HepG2 (cell line): Measurements from ENCODE around the gene SREBF1. TPM values are rescaled to one million over a fixed set of nuclear protein-coding genes. Genes with fewer than 3 reads are reported as not detected.

Source experiments
- ATAC-seq: fragments of 200-7000 bp; cut with Tn5 transposase; 3 replicates; pipeline ENCODE4 v1.9.1; 2020; ENCODE audit warnings: mild to moderate bottlenecking, moderate library complexity
- BruUV-seq: library from RNA; stranded (reverse); fragments of 400-500 nt; replicated peaks from 2 replicates; lab custom pipeline; 2021; lab: Mats Ljungman, UMichigan
- CTCF ChIA-PET: fragments of 300-600 bp; formaldehyde crosslinking; extraction: SDS; loops from one replicate; lab custom pipeline; 2021; ENCODE audit warnings: low total read pairs, inconsistent platforms, low intra/inter-chr PET ratio; lab: Yijun Ruan, JAX
- POLR2A ChIA-PET: fragments of 350-600 bp; sonication (Branson Sonifier 250); formaldehyde crosslinking; loops from one replicate; lab custom pipeline; 2020; ENCODE audit warnings: antibody characterized with exemption, inconsistent platforms; lab: Yijun Ruan, JAX
- DNase-seq: peaks from one replicate; pipeline ENCODE4 v3.0.0-alpha.2; 2015; ENCODE audit warnings: low spot score
- FAIRE-seq: peaks from 3 replicates; lab custom pipeline; 2011; peaks lifted over from hg19 to GRCh38; lab: Jason Lieb, UNC
- H2AFZ ChIP-seq: one replicate; pipeline ENCODE4 v1.6.1; 2011; ENCODE audit warnings: low read length, inconsistent platforms
- H3K27ac ChIP-seq: fragments of 300-600 bp; 3 replicates; pipeline ENCODE4 v1.8.0; 2011; ENCODE audit warnings: mixed run types, mild to moderate bottlenecking, mixed read lengths, low read length, inconsistent platforms; ENCODE audit not compliant: insufficient read depth; ENCODE audit errors: extremely low read length
- H3K27me3 ChIP-seq, 2 experiments: fragments of 200-600 bp in 1 of 2; 2 replicates in 1 of 2; 3 replicates in 1 of 2; pipeline versions ENCODE4 v1.6.0 to v1.8.0; 2011; ENCODE audit warnings: low read length in 2 of 2, mild to moderate bottlenecking in 2 of 2, moderate library complexity in 2 of 2, inconsistent platforms in 1 of 2; ENCODE audit not compliant: insufficient read depth in 2 of 2, control insufficient read depth in 1 of 2
- H3K36me3 ChIP-seq, 2 experiments: fragments of 200-600 bp in 1 of 2; replicated peaks in 1 of 2; 2 replicates in 1 of 2; 3 replicates in 1 of 2; pipeline versions ENCODE4 v1.5.1 to v1.8.0; 2011; ENCODE audit warnings: low read length in 2 of 2, inconsistent platforms in 1 of 2; ENCODE audit not compliant: insufficient read depth in 2 of 2, control insufficient read depth in 1 of 2
- H3K4me1 ChIP-seq: 2 replicates; pipeline ENCODE4 v1.5.1; 2012; ENCODE audit warnings: low read length, inconsistent platforms; ENCODE audit not compliant: insufficient read depth
- H3K4me2 ChIP-seq: 2 replicates; pipeline ENCODE4 v1.6.0; 2011; ENCODE audit warnings: low read depth, low read length, inconsistent platforms
- H3K4me3 ChIP-seq, 3 experiments: fragments of 200-600 bp in 1 of 3; sonication (generic), shearing (Covaris generic) in 1 of 3; replicated peaks in 1 of 3; 2 replicates each; pipeline ENCODE4 v1.5.1; 2011 to 2016; ENCODE audit warnings: low read length in 3 of 3, inconsistent platforms in 2 of 3, low read depth in 2 of 3, mild to moderate bottlenecking in 2 of 3, control low read depth in 1 of 3, mixed read lengths in 1 of 3; ENCODE audit not compliant: insufficient read depth in 1 of 3
- H3K79me2 ChIP-seq: one replicate; pipeline ENCODE4 v1.6.1; 2011; ENCODE audit warnings: low read length, inconsistent platforms; ENCODE audit not compliant: insufficient read depth
- H3K9ac ChIP-seq: 2 replicates; pipeline ENCODE4 v1.6.0; 2011; ENCODE audit warnings: mild to moderate bottlenecking, low read depth, low read length, inconsistent platforms; ENCODE audit not compliant: insufficient read depth
- H3K9me3 ChIP-seq: 2 replicates; pipeline ENCODE4 v1.5.1; 2012; ENCODE audit warnings: mild to moderate bottlenecking, low read length
- H4K20me1 ChIP-seq: 2 replicates; pipeline ENCODE4 v1.6.0; 2011; ENCODE audit warnings: inconsistent platforms, mild to moderate bottlenecking, low read length, moderate library complexity; ENCODE audit not compliant: insufficient read depth
- CREM ChIP-seq, 2 experiments: sonication (generic) in 1 of 2; formaldehyde crosslinking in 1 of 2; IDR thresholded peaks; 2 replicates each; pipeline versions ENCODE4 v1.4.0 to v1.6.1; 2016 to 2020; ENCODE audit warnings: antibody characterized with exemption in 1 of 2, mild to moderate bottlenecking in 1 of 2, missing genetic modification reagents in 1 of 2
- FOXO1 ChIP-seq: sonication (generic); formaldehyde crosslinking; IDR thresholded peaks from 2 replicates; pipeline ENCODE4 v1.4.0; 2020; ENCODE audit warnings: missing genetic modification reagents
- GATAD2A ChIP-seq: IDR thresholded peaks from 2 replicates; pipeline ENCODE4 v1.6.1; 2016
- NCOA1 ChIP-seq: sonication (generic); formaldehyde crosslinking; IDR thresholded peaks from 2 replicates; pipeline ENCODE4 v1.9.0; 2021; ENCODE audit warnings: missing genetic modification reagents
- NR2F6 ChIP-seq, 2 experiments: IDR thresholded peaks; 2 replicates each; pipeline ENCODE4 v1.6.1; 2016; ENCODE audit warnings: antibody characterized with exemption in 1 of 2, mild to moderate bottlenecking in 1 of 2
- RXRA ChIP-seq: sonication (generic); formaldehyde crosslinking; IDR thresholded peaks from 2 replicates; pipeline ENCODE4 v1.5.1; 2020; ENCODE audit warnings: missing genetic modification reagents
- TGIF2 ChIP-seq: IDR thresholded peaks from 2 replicates; pipeline ENCODE4 v1.6.1; 2016; ENCODE audit warnings: control low read depth, missing compliant biosample characterization
- U2AF1 ChIP-seq: fragments of 200-400 bp; formaldehyde crosslinking; optimal IDR thresholded peaks from 2 replicates; pipeline ENCODE3; 2017; ENCODE audit warnings: mild to moderate bottlenecking, low read depth, low read length
- ZBTB37 ChIP-seq: sonication (generic); formaldehyde crosslinking; IDR thresholded peaks from 2 replicates; pipeline ENCODE4 v1.4.0; 2020; ENCODE audit warnings: mild to moderate bottlenecking, missing genetic modification reagents
- ZBTB7A ChIP-seq: sonication (generic); formaldehyde crosslinking; IDR thresholded peaks from 2 replicates; pipeline ENCODE4 v1.8.0; 2022; ENCODE audit warnings: mild to moderate bottlenecking, missing genetic modification reagents
- ZNF337 ChIP-seq: sonication (generic); formaldehyde crosslinking; IDR thresholded peaks from 2 replicates; pipeline ENCODE4 v1.5.1; 2020; ENCODE audit warnings: missing genetic modification reagents, low read depth, mild to moderate bottlenecking, borderline replicate concordance
- ZNF672 ChIP-seq: sonication (generic); formaldehyde crosslinking; IDR thresholded peaks from 2 replicates; pipeline ENCODE4 v1.8.1; 2022; ENCODE audit warnings: missing genetic modification reagents
- ZNF720 ChIP-seq: sonication (generic); formaldehyde crosslinking; IDR thresholded peaks from 2 replicates; pipeline ENCODE4 v1.4.0; 2020; ENCODE audit warnings: missing genetic modification reagents
- ZSCAN21 ChIP-seq: sonication (generic); formaldehyde crosslinking; IDR thresholded peaks from 2 replicates; pipeline ENCODE4 v1.8.0; 2022; ENCODE audit warnings: mild to moderate bottlenecking, missing genetic modification reagents, moderate library complexity, borderline replicate concordance
- WGBS: methylation state at CpG from one replicate; pipeline ENCODE4 v1.1.6; 2017; ENCODE audit warnings: low lambda C conversion rate; 5-methylcytosine and 5-hydroxymethylcytosine counted together
- in situ Hi-C: cut with HindIII; loops from 2 replicates; pipeline ENCODE4 v1.10.0; 2017; ENCODE audit warnings: low pct_unique_long_range_greater_than_20kb; ENCODE audit not compliant: extremely low pct_ligation_motif_present
- intact Hi-C: fragments of 100-400 bp; cut with micrococcal nuclease; formaldehyde crosslinking; loops from one replicate; pipeline ENCODE4 v1.10.0; 2022; ENCODE audit not compliant: unreplicated experiment
- polyA plus RNA-seq, 8 experiments: library from polyadenylated mRNA; depleted of rRNA in 3 of 8; stranded (reverse) in 7 of 8; unstranded in 1 of 8; fragments of >200 nt; fragmentation: Illumina TruSeq in 4 of 8; extraction: Trizol in 4 of 8; gene quantifications; 2 replicates each; pipeline versions ENCODE4 v1.2.1 to v1.2.3, GENCODE V29; 2011 to 2016; ENCODE audit warnings: low read depth in 4 of 8, missing spikeins in 1 of 8, mixed read lengths in 1 of 8; ENCODE audit not compliant: insufficient read depth in 1 of 8
- total RNA-seq, 5 experiments: library from RNA; depleted of rRNA; stranded (reverse); fragments of >200 nt; fragmentation: Illumina TruSeq; extraction: Trizol; gene quantifications; 2 replicates each; pipeline ENCODE4 v1.2.3, GENCODE V29; 2016; ENCODE audit warnings: low read depth in 1 of 5
- TF ChIP-seq, protein P1 (sequence below): sonication (generic); formaldehyde crosslinking; IDR thresholded peaks from 2 replicates; pipeline ENCODE4 v1.4.0; 2020; ENCODE audit warnings: missing genetic modification reagents
- TF ChIP-seq, protein P2 (sequence below): IDR thresholded peaks from 2 replicates; pipeline ENCODE4 v1.6.1; 2012; ENCODE audit warnings: low read length, improper control_type of control experiment

Gene SREBF1
- total and polyA plus RNA-seq, 2 of the 13 experiments (the other 11 are each of a cell fraction or from before 2014, with no cell fraction given) = 34.3 to 38.0 TPM

- Histone ChIP-seq H2AFZ (no peak overlapping the region), H3K27ac (peak overlapping the region; percentile 93), H3K9me3 (no peaks in the 10 kb centered on the region), H4K20me1 (peaks cover 69% of the 10 kb centered on the region), H3K9ac (peak overlapping the region; percentile 74), H3K27me3 (no peaks in the 10 kb centered on the region), H3K4me3 (peak overlapping the region in 1 of 3 experiments; percentile 60; a peak in 2 of 6 replicates), H3K4me1 (peaks cover 96% of the 10 kb centered on the region), H3K4me2 (peak overlapping the region; percentile 83), H3K36me3 (peaks cover 21 to 58% of the 10 kb centered on the region in 2 experiments), H3K79me2 (peaks cover 89% of the 10 kb centered on the region)
- DNase-seq (no peak), ATAC-seq (peak; percentile 26), FAIRE-seq (peak; percentile 67)
- BruUV-seq = no TSS peak
- ChIA-PET CTCF (no interaction called here), POLR2A (interaction anchor here (0.6 to 8.6 kb wide), 3 partner anchors 12 to 21 kb away, joined by 4 to 69 read pairs (median 4); partner anchors contain the start of gene SREBF1)
- in situ Hi-C loops = no loop called here
- intact Hi-C loops = no loop called here
- WGBS = 12% methylated on average over 13 of the region's 14 CpGs
- TF ChIP-seq ZBTB37 (CRISPR knock-in tag) (no peak), CREM (IDR thresholded peaks at IDR 0.05) (0 out of 2 replicates have a peak, but pooled peaks have one; percentile 34), CREM (CRISPR knock-in tag; IDR thresholded peaks at IDR 0.05) (no peak), NR2F6 (IDR thresholded peaks at IDR 0.05) (peak; percentile 55; the same call in 1 of the 2 replicates), NR2F6 (CRISPR knock-in tag; IDR thresholded peaks at IDR 0.05) (no peak), ZNF672 (CRISPR knock-in tag) (no peak), ZSCAN21 (no peak), TGIF2 (CRISPR knock-in tag) (0 out of 2 replicates have a peak, but pooled peaks have one; percentile 17), ZNF720 (CRISPR knock-in tag) (no peak), FOXO1 (CRISPR knock-in tag) (no peak), NCOA1 (CRISPR knock-in tag) (no peak), ZNF337 (CRISPR knock-in tag) (no peak), ZBTB7A (CRISPR knock-in tag) (no peak), U2AF1 (no peak), RXRA (CRISPR knock-in tag) (peak; percentile 58; the same call in 1 of the 2 replicates), GATAD2A (CRISPR knock-in tag) (peak; percentile 15; the same call in 1 of the 2 replicates)
- TF ChIP-seq, protein P1, sequence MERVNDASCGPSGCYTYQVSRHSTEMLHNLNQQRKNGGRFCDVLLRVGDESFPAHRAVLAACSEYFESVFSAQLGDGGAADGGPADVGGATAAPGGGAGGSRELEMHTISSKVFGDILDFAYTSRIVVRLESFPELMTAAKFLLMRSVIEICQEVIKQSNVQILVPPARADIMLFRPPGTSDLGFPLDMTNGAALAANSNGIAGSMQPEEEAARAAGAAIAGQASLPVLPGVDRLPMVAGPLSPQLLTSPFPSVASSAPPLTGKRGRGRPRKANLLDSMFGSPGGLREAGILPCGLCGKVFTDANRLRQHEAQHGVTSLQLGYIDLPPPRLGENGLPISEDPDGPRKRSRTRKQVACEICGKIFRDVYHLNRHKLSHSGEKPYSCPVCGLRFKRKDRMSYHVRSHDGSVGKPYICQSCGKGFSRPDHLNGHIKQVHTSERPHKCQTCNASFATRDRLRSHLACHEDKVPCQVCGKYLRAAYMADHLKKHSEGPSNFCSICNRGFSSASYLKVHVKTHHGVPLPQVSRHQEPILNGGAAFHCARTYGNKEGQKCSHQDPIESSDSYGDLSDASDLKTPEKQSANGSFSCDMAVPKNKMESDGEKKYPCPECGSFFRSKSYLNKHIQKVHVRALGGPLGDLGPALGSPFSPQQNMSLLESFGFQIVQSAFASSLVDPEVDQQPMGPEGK (CRISPR knock-in tag) = peak; percentile 32; the same call in 1 of the 2 replicates
- TF ChIP-seq, protein P2, sequence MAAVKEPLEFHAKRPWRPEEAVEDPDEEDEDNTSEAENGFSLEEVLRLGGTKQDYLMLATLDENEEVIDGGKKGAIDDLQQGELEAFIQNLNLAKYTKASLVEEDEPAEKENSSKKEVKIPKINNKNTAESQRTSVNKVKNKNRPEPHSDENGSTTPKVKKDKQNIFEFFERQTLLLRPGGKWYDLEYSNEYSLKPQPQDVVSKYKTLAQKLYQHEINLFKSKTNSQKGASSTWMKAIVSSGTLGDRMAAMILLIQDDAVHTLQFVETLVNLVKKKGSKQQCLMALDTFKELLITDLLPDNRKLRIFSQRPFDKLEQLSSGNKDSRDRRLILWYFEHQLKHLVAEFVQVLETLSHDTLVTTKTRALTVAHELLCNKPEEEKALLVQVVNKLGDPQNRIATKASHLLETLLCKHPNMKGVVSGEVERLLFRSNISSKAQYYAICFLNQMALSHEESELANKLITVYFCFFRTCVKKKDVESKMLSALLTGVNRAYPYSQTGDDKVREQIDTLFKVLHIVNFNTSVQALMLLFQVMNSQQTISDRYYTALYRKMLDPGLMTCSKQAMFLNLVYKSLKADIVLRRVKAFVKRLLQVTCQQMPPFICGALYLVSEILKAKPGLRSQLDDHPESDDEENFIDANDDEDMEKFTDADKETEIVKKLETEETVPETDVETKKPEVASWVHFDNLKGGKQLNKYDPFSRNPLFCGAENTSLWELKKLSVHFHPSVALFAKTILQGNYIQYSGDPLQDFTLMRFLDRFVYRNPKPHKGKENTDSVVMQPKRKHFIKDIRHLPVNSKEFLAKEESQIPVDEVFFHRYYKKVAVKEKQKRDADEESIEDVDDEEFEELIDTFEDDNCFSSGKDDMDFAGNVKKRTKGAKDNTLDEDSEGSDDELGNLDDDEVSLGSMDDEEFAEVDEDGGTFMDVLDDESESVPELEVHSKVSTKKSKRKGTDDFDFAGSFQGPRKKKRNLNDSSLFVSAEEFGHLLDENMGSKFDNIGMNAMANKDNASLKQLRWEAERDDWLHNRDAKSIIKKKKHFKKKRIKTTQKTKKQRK = no peak
Measured at GRCh38 chr17:17824783-17825614, 11.8 kb downstream of the SREBF1 start.
